GM12878 (cell line): ENCODE results near the gene ZSWIM6. TPM values are rescaled to one million over a fixed set of nuclear protein-coding genes. Genes with fewer than 3 reads are reported as not detected.

Experiments used
- ATAC-seq: fragments of 200-7000 bp; cut with Tn5 transposase; 3 replicates; pipeline ENCODE4 v1.9.1; 2020; ENCODE audit warnings: mild to moderate bottlenecking, moderate library complexity
- BruUV-seq: library from RNA; stranded (reverse); fragments of 400-500 nt; replicated peaks from 2 replicates; lab custom pipeline; 2021; lab: Mats Ljungman, UMichigan
- CTCF ChIA-PET: fragments of 300-600 bp; sonication (Branson Sonifier 250); formaldehyde crosslinking; extraction: SDS; loops from one replicate; lab custom pipeline; 2021; ENCODE audit warnings: inconsistent platforms; lab: Yijun Ruan, JAX
- POLR2A ChIA-PET: fragments of 350-600 bp; formaldehyde crosslinking; extraction: SDS; loops from one replicate; lab custom pipeline; 2021; ENCODE audit warnings: inconsistent platforms; lab: Charles Lee
- RAD21 ChIA-PET: fragments of 300-600 bp; sonication (Branson Sonifier 250); formaldehyde crosslinking; loops from one replicate; lab custom pipeline; 2023; ENCODE audit warnings: antibody characterized with exemption; ENCODE audit not compliant: unreplicated experiment; lab: Charles Lee
- SMC1A ChIA-PET: fragments of 300-600 bp; sonication (Branson Sonifier 250); formaldehyde crosslinking; loops from one replicate; lab custom pipeline; 2023; ENCODE audit not compliant: unreplicated experiment, uncharacterized antibody; lab: Charles Lee
- DNase-seq: peaks from one replicate; pipeline ENCODE4 v3.0.0-alpha.2; 2011; ENCODE audit warnings: low read depth, low spot score
- FAIRE-seq: peaks from 3 replicates; lab custom pipeline; 2011; peaks lifted over from hg19 to GRCh38; lab: Jason Lieb, UNC
- H2AFZ ChIP-seq: 2 replicates; pipeline ENCODE4 v1.6.0; 2011; ENCODE audit warnings: low read depth, low read length, control low read depth; ENCODE audit not compliant: control insufficient read depth
- H3K27ac ChIP-seq: 2 replicates; pipeline ENCODE4 v1.5.1; 2011; ENCODE audit warnings: control low read depth; ENCODE audit not compliant: control insufficient read depth, insufficient read depth
- H3K27me3 ChIP-seq, 2 experiments: replicated peaks in 1 of 2; 2 replicates each; pipeline versions ENCODE4 v1.6.0 to v1.6.1; 2011; ENCODE audit warnings: low read length in 1 of 2; ENCODE audit not compliant: control insufficient read depth in 2 of 2, insufficient read depth in 2 of 2
- H3K36me3 ChIP-seq, 2 experiments: 2 replicates each; pipeline ENCODE4 v1.5.1; 2011; ENCODE audit warnings: low read length in 1 of 2; ENCODE audit not compliant: control insufficient read depth in 2 of 2, insufficient read depth in 2 of 2
- H3K4me1 ChIP-seq: 2 replicates; pipeline ENCODE4 v1.6.1; 2011; ENCODE audit warnings: mild to moderate bottlenecking, low read length, moderate library complexity, mixed read lengths; ENCODE audit not compliant: control insufficient read depth, insufficient read depth
- H3K4me2 ChIP-seq: 2 replicates; pipeline ENCODE4 v1.6.0; 2011; ENCODE audit warnings: control low read depth; ENCODE audit not compliant: control insufficient read depth, insufficient read depth
- H3K4me3 ChIP-seq: fragments of 200-600 bp; sonication (generic); 2 replicates; pipeline ENCODE4 v1.5.1; 2016
- H3K79me2 ChIP-seq: 2 replicates; pipeline ENCODE4 v1.6.0; 2011; ENCODE audit warnings: low read length; ENCODE audit not compliant: control insufficient read depth, insufficient read depth
- H3K9ac ChIP-seq: 2 replicates; pipeline ENCODE4 v1.8.0; 2011; ENCODE audit warnings: low read length, control low read depth, mixed read lengths; ENCODE audit not compliant: control insufficient read depth, insufficient read depth
- H3K9me3 ChIP-seq: replicated peaks from 3 replicates; pipeline ENCODE4 v1.5.1; 2011; ENCODE audit warnings: mild to moderate bottlenecking, low read length; ENCODE audit not compliant: control insufficient read depth, insufficient read depth
- H4K20me1 ChIP-seq: 2 replicates; pipeline ENCODE4 v1.6.0; 2011; ENCODE audit not compliant: control insufficient read depth, insufficient read depth
- BACH1 ChIP-seq: fragments of 450-650 bp; IDR thresholded peaks from 2 replicates; pipeline ENCODE4 v1.6.1; 2017; ENCODE audit warnings: mild to moderate bottlenecking, borderline replicate concordance
- ESRRA ChIP-seq: IDR thresholded peaks from 2 replicates; pipeline ENCODE4 v1.6.1; 2012; ENCODE audit warnings: mild to moderate bottlenecking, low read length, improper control_type of control experiment
- KAT2A ChIP-seq: conservative IDR thresholded peaks from 2 replicates; pipeline ENCODE4 v1.6.1; 2011; ENCODE audit warnings: low read depth, low read length; ENCODE audit not compliant: control insufficient read depth
- MTA3 ChIP-seq: IDR thresholded peaks from 2 replicates; pipeline ENCODE4 v1.6.1; 2012; ENCODE audit warnings: low read length, inconsistent platforms, borderline replicate concordance
- NFYB ChIP-seq: IDR thresholded peaks from 2 replicates; pipeline ENCODE4 v1.6.1; 2011; ENCODE audit warnings: low read depth, mild to moderate bottlenecking, low read length, improper control_type of control experiment, moderate library complexity; ENCODE audit not compliant: insufficient read depth
- RBBP5 ChIP-seq: fragments of 200-600 bp; sonication (generic); conservative IDR thresholded peaks from 2 replicates; pipeline ENCODE4 v1.6.1; 2016
- SREBF1 ChIP-seq: IDR thresholded peaks from 2 replicates; pipeline ENCODE4 v1.6.1; 2012; ENCODE audit warnings: mild to moderate bottlenecking, low read length
- TCF12 ChIP-seq: IDR thresholded peaks from 2 replicates; pipeline ENCODE4 v1.6.1; 2011; ENCODE audit warnings: low read depth, mild to moderate bottlenecking, low read length
- ZNF384 ChIP-seq: IDR thresholded peaks from 2 replicates; pipeline ENCODE4 v1.6.1; 2012; ENCODE audit warnings: low read depth, mild to moderate bottlenecking, low read length, improper control_type of control experiment, borderline replicate concordance
- WGBS: methylation state at CpG from one replicate; pipeline ENCODE4 v1.1.6; 2016; ENCODE audit warnings: low lambda C conversion rate; ENCODE audit not compliant: insufficient replicate concordance, insufficient coverage; ENCODE audit errors: missing lambda C conversion rate; 5-methylcytosine and 5-hydroxymethylcytosine counted together
- in situ Hi-C: fragments of 300-500 bp; cut with MboI; formaldehyde crosslinking; loops from 9 replicates; pipeline ENCODE4 v1.14.3; 2018; ENCODE audit warnings: mixed read lengths
- intact Hi-C: fragments of 100-400 bp; cut with micrococcal nuclease; formaldehyde crosslinking; loops from one replicate; pipeline ENCODE4 v1.14.2; 2022; ENCODE audit not compliant: unreplicated experiment
- polyA plus RNA-seq, 11 experiments: library from polyadenylated mRNA; depleted of rRNA in 4 of 11; unstranded in 6 of 11; stranded (reverse) in 5 of 11; fragments of >200 nt; fragmentation: Nextera tagmentation in 4 of 11; fragmentation: Illumina TruSeq in 1 of 11; extraction: Ambion mirVana in 4 of 11; extraction: Trizol in 1 of 11; gene quantifications; 1 replicate in 1 of 11; 2 replicates in 10 of 11; pipeline versions ENCODE4 v1.2.1 to v1.2.3, GENCODE V29; 2011 to 2016; ENCODE audit warnings: inconsistent platforms in 2 of 11, missing spikeins in 2 of 11, low read depth in 1 of 11
- total RNA-seq, 4 experiments: library from RNA; depleted of rRNA in 3 of 4; stranded (reverse); fragments of >200 nt in 3 of 4; fragmentation: Illumina TruSeq in 1 of 4; extraction: Trizol in 1 of 4; gene quantifications; 2 replicates each; pipeline versions ENCODE4 v1.2.1 to v1.2.3, GENCODE V29; 2013 to 2021
- TF ChIP-seq, protein P1 (sequence below): fragments of 450-650 bp; formaldehyde crosslinking; IDR thresholded peaks from 2 replicates; pipeline ENCODE4 v1.5.0; 2022; ENCODE audit warnings: mild to moderate bottlenecking, missing genetic modification characterization
- TF ChIP-seq, protein P2 (sequence below): fragments of 450-650 bp; formaldehyde crosslinking; IDR thresholded peaks from 2 replicates; pipeline ENCODE4 v1.4.0; 2020; ENCODE audit warnings: mild to moderate bottlenecking, moderate library complexity

Gene ZSWIM6
- total and polyA plus RNA-seq, 10 of the 15 experiments (the other 5 are each of a cell fraction or from before 2014, with no cell fraction given) = 0.53 to 6.2 (median 3.4) TPM

DNA sequence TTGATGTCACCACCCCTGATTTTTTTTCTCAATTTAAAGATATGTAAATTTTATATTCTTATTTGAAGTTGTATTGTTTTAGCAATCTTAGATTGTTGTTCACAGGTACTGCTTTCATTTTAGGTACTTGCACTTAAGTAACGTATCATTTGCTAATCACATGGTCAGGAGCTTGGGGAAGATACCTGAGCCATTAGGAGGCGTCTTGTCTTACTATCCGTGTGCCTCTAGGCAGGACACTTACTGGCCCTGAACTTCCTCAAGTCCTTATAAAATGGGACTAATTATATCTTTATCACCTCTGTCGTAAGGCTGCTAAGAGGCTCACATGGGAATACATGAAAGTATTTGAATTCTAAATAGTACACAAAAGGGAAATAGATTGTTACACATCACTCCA lies 18.5 kb downstream of the ZSWIM6 start (continued):
- TF ChIP-seq, protein P1, sequence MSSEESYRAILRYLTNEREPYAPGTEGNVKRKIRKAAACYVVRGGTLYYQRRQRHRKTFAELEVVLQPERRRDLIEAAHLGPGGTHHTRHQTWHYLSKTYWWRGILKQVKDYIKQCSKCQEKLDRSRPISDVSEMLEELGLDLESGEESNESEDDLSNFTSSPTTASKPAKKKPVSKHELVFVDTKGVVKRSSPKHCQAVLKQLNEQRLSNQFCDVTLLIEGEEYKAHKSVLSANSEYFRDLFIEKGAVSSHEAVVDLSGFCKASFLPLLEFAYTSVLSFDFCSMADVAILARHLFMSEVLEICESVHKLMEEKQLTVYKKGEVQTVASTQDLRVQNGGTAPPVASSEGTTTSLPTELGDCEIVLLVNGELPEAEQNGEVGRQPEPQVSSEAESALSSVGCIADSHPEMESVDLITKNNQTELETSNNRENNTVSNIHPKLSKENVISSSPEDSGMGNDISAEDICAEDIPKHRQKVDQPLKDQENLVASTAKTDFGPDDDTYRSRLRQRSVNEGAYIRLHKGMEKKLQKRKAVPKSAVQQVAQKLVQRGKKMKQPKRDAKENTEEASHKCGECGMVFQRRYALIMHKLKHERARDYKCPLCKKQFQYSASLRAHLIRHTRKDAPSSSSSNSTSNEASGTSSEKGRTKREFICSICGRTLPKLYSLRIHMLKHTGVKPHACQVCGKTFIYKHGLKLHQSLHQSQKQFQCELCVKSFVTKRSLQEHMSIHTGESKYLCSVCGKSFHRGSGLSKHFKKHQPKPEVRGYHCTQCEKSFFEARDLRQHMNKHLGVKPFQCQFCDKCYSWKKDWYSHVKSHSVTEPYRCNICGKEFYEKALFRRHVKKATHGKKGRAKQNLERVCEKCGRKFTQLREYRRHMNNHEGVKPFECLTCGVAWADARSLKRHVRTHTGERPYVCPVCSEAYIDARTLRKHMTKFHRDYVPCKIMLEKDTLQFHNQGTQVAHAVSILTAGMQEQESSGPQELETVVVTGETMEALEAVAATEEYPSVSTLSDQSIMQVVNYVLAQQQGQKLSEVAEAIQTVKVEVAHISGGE = no peak
- TF ChIP-seq, all 136 proteins: peak for 0

DNA sequence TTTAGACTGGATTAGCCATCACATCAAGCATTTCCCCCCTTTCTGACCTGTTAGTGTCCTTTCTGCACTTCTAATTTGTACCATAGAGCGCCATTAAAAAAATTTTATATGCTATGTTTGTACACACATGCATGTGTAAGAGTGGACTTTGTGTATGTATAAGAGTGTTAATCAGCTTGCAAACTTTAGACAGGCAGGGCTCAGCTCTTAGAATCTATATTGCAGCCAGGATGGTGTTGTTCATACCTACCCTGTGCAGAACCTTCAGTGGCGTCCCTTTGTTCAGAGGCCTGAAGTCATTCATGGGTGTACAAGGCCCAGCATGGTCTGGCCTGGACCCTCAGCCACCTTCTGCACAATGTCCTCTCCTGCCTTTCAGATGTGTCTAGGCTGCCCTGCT lies 19.7 kb downstream of the ZSWIM6 start:
- DNase-seq = no peak
- H3K4me3 ChIP-seq = no peak overlapping the region
- SMC1A ChIA-PET = no interaction called here
- H3K9me3 ChIP-seq = no peaks in the 10 kb centered on the region
- H3K4me1 ChIP-seq = no peaks in the 10 kb centered on the region
- FAIRE-seq = no peak
- H3K4me2 ChIP-seq = no peak overlapping the region
- H3K79me2 ChIP-seq = no peaks in the 10 kb centered on the region
- TF ChIP-seq BACH1 (no peak), SREBF1 (no peak), MTA3 (no peak), RBBP5 (no peak), ESRRA (no peak), KAT2A (no peak), TCF12 (no peak), NFYB (no peak), ZNF384 (no peak)
- TF ChIP-seq, protein P2, sequence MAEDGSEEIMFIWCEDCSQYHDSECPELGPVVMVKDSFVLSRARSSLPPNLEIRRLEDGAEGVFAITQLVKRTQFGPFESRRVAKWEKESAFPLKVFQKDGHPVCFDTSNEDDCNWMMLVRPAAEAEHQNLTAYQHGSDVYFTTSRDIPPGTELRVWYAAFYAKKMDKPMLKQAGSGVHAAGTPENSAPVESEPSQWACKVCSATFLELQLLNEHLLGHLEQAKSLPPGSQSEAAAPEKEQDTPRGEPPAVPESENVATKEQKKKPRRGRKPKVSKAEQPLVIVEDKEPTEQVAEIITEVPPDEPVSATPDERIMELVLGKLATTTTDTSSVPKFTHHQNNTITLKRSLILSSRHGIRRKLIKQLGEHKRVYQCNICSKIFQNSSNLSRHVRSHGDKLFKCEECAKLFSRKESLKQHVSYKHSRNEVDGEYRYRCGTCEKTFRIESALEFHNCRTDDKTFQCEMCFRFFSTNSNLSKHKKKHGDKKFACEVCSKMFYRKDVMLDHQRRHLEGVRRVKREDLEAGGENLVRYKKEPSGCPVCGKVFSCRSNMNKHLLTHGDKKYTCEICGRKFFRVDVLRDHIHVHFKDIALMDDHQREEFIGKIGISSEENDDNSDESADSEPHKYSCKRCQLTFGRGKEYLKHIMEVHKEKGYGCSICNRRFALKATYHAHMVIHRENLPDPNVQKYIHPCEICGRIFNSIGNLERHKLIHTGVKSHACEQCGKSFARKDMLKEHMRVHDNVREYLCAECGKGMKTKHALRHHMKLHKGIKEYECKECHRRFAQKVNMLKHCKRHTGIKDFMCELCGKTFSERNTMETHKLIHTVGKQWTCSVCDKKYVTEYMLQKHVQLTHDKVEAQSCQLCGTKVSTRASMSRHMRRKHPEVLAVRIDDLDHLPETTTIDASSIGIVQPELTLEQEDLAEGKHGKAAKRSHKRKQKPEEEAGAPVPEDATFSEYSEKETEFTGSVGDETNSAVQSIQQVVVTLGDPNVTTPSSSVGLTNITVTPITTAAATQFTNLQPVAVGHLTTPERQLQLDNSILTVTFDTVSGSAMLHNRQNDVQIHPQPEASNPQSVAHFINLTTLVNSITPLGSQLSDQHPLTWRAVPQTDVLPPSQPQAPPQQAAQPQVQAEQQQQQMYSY (CRISPR knock-in tag) = no peak
- TF ChIP-seq, all 136 proteins: peak for 0
- ChIA-PET CTCF (no interaction called here), RAD21 (no interaction called here), POLR2A (no interaction called here)
- intact Hi-C loops = no loop called here
- in situ Hi-C loops = no loop called here
- no peaks in the 10 kb centered on the region for H4K20me1 ChIP-seq
- H2AFZ ChIP-seq = no peak overlapping the region
- ATAC-seq = peak; percentile 34; the same call in 2 of the 3 replicates
- BruUV-seq = no TSS peak
- H3K36me3 ChIP-seq = no peaks in the 10 kb centered on the region
- no peak overlapping the region for H3K9ac ChIP-seq
- no peaks in the 10 kb centered on the region for H3K27me3 ChIP-seq
- WGBS = 33% methylated on average over 2 of the region's 2 CpGs
- H3K27ac ChIP-seq = no peak overlapping the region
